WTC11 (cell line): ENCODE results near the gene SLC12A4.
A peak's percentile ranks its signal among the peaks of the same experiment; 100 is the strongest.

Source experiments
- ELF4 ChIP-seq: sonication (generic); formaldehyde crosslinking; IDR thresholded peaks from 2 replicates; pipeline ENCODE4 v1.8.1; 2022; ENCODE audit warnings: low read depth, mild to moderate bottlenecking, moderate library complexity, missing genetic modification reagents
- ESRRA ChIP-seq: sonication (generic); formaldehyde crosslinking; IDR thresholded peaks from 2 replicates; pipeline ENCODE4 v1.8.1; 2022; ENCODE audit warnings: mild to moderate bottlenecking, missing genetic modification reagents, borderline replicate concordance
- FOXJ3 ChIP-seq: sonication (generic); formaldehyde crosslinking; IDR thresholded peaks from 2 replicates; pipeline ENCODE4 v1.9.0; 2021; ENCODE audit warnings: missing genetic modification reagents, mild to moderate bottlenecking, borderline replicate concordance
- NFYB ChIP-seq: sonication (generic); formaldehyde crosslinking; conservative IDR thresholded peaks from 2 replicates; pipeline ENCODE4 v1.8.0; 2022; ENCODE audit warnings: low read depth, missing genetic modification reagents
- NR1H2 ChIP-seq: sonication (generic); formaldehyde crosslinking; IDR thresholded peaks from 2 replicates; pipeline ENCODE4 v1.9.0; 2021; ENCODE audit warnings: mild to moderate bottlenecking, moderate library complexity, missing genetic modification reagents
- ZNF219 ChIP-seq: sonication (generic); formaldehyde crosslinking; IDR thresholded peaks from 2 replicates; pipeline ENCODE4 v1.8.0; 2023; ENCODE audit warnings: missing genetic modification reagents, mild to moderate bottlenecking, borderline replicate concordance
- TF ChIP-seq, protein P1 (sequence below): fragments of 200-600 bp; IDR thresholded peaks from 2 replicates; pipeline ENCODE4 v1.8.0; 2022; ENCODE audit warnings: antibody characterized with exemption
- TF ChIP-seq, protein P2 (sequence below): sonication (generic); formaldehyde crosslinking; IDR thresholded peaks from 2 replicates; pipeline ENCODE4 v1.8.1; 2023; ENCODE audit warnings: mild to moderate bottlenecking, missing genetic modification reagents
- TF ChIP-seq, protein P3 (sequence below): sonication (generic); formaldehyde crosslinking; IDR thresholded peaks from 2 replicates; pipeline ENCODE4 v1.8.0; 2022; ENCODE audit warnings: mild to moderate bottlenecking, missing genetic modification reagents

DNA sequence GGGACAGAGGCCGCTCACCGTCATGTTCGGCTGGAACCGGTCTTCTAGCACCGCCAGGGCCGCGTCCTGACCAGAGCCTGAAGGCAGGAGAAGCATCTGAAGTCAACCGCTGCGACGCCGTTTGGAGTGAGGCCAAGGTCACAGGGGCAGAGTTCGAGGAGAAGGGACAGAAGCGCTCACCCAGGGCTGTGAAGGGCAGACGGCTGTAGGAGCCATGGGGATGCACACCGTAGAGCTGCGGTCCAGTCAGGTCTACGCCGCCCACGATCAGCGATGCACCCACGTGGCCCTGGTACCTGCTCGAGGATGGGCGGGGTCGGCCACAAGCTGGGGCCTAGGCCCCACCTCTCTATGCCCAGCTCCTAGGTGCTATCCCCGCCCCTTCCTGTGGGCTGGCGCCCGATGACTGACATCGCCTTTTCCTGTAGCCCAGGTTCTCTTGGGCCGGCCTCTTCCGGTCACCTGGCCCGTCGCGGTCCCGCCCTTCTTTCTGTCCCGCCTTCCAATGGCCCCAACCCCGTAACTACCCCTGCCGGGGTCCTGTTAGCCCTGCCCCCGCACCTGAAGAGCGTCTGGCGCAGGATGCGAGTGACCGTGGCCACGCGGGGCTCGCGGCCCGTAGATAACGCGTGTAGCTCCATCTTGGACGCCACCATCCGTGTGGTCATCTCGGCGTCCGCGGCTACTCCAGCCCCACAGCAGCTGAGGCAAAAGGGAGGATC, 32.9 kb downstream of the SLC12A4 start:
- TF ChIP-seq FOXJ3 (CRISPR knock-in tag) (no peak), ELF4 (no peak), NFYB (CRISPR knock-in tag) (no peak), ZNF219 (0 out of 2 replicates have a peak, but pooled peaks have one; percentile 52), NR1H2 (CRISPR knock-in tag) (no peak), ESRRA (CRISPR knock-in tag) (peak; percentile 91)
- TF ChIP-seq, protein P1, sequence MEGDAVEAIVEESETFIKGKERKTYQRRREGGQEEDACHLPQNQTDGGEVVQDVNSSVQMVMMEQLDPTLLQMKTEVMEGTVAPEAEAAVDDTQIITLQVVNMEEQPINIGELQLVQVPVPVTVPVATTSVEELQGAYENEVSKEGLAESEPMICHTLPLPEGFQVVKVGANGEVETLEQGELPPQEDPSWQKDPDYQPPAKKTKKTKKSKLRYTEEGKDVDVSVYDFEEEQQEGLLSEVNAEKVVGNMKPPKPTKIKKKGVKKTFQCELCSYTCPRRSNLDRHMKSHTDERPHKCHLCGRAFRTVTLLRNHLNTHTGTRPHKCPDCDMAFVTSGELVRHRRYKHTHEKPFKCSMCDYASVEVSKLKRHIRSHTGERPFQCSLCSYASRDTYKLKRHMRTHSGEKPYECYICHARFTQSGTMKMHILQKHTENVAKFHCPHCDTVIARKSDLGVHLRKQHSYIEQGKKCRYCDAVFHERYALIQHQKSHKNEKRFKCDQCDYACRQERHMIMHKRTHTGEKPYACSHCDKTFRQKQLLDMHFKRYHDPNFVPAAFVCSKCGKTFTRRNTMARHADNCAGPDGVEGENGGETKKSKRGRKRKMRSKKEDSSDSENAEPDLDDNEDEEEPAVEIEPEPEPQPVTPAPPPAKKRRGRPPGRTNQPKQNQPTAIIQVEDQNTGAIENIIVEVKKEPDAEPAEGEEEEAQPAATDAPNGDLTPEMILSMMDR: no peak
- TF ChIP-seq, protein P2, sequence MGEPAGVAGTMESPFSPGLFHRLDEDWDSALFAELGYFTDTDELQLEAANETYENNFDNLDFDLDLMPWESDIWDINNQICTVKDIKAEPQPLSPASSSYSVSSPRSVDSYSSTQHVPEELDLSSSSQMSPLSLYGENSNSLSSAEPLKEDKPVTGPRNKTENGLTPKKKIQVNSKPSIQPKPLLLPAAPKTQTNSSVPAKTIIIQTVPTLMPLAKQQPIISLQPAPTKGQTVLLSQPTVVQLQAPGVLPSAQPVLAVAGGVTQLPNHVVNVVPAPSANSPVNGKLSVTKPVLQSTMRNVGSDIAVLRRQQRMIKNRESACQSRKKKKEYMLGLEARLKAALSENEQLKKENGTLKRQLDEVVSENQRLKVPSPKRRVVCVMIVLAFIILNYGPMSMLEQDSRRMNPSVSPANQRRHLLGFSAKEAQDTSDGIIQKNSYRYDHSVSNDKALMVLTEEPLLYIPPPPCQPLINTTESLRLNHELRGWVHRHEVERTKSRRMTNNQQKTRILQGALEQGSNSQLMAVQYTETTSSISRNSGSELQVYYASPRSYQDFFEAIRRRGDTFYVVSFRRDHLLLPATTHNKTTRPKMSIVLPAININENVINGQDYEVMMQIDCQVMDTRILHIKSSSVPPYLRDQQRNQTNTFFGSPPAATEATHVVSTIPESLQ (CRISPR knock-in tag): no peak
- TF ChIP-seq, protein P3, sequence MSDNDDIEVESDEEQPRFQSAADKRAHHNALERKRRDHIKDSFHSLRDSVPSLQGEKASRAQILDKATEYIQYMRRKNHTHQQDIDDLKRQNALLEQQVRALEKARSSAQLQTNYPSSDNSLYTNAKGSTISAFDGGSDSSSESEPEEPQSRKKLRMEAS (CRISPR knock-in tag): peak; percentile 97
